DND-41 (cell line): ENCODE measurements around the gene GPNMB.

Source experiments
- EZH2 ChIP-seq: IDR thresholded peaks from 3 replicates; pipeline ENCODE4 v1.6.1; 2012; ENCODE audit warnings: borderline replicate concordance, low read depth, mild to moderate bottlenecking, moderate library complexity, low read length, inconsistent platforms; ENCODE audit not compliant: severe bottlenecking
- TF ChIP-seq, protein P1 (sequence below): IDR thresholded peaks from 2 replicates; pipeline ENCODE4 v1.5.1; 2012; ENCODE audit warnings: borderline replicate concordance, low read length, moderate library complexity, mild to moderate bottlenecking; ENCODE audit not compliant: poor library complexity, severe bottlenecking; ENCODE audit errors: extremely low read depth

DNA sequence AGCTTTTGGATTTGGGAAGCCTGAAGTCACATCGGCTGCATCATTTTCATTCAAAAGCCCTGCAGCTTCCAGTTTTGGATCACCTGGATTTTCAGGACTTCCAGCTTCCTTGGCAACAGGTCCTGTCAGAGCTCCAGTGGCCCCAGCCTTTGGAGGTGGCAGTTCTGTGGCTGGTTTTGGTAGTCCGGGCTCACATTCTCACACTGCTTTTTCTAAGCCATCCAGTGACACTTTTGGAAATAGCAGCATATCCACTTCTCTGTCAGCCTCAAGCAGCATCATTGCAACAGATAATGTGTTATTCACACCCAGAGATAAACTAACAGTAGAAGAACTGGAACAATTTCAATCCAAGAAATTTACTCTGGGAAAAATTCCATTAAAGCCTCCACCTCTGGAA lies 46.2 kb upstream of the GPNMB start:
- no peak for TF ChIP-seq EZH2
- TF ChIP-seq, protein P1, sequence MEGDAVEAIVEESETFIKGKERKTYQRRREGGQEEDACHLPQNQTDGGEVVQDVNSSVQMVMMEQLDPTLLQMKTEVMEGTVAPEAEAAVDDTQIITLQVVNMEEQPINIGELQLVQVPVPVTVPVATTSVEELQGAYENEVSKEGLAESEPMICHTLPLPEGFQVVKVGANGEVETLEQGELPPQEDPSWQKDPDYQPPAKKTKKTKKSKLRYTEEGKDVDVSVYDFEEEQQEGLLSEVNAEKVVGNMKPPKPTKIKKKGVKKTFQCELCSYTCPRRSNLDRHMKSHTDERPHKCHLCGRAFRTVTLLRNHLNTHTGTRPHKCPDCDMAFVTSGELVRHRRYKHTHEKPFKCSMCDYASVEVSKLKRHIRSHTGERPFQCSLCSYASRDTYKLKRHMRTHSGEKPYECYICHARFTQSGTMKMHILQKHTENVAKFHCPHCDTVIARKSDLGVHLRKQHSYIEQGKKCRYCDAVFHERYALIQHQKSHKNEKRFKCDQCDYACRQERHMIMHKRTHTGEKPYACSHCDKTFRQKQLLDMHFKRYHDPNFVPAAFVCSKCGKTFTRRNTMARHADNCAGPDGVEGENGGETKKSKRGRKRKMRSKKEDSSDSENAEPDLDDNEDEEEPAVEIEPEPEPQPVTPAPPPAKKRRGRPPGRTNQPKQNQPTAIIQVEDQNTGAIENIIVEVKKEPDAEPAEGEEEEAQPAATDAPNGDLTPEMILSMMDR, result no peak
